Stimulated activated naive CD4-positive, alpha-beta T cell treated with Interleukin-2 at 50 U/mL for 16 hours (primary cell): ENCODE measurements around the gene NR2E1.

Source experiments
- DNase-seq: peaks from one replicate; lab custom pipeline; 2025; lab: John Stamatoyannopoulos, UW

NR2E1 gene

DNA sequence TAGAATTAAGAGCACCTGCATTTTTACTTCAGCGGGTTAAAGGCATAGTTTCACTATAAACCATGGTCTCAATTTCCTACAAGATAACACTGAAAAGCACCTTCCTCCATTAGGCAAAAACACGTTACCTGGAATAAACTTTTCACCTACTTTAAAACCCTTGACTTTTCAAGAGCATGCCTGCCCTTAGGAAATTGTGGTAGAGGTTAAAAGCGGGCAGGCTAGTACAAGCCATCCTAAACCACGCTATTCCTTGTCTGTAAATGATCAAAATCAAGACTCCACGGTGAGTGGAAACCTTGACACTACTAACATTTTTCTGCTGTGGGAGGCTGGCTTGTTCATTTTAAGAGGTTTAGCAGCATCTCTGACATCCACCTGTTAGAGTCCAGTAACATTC, 43.9 kb downstream of the NR2E1 start:
- no peak for DNase-seq

DNA sequence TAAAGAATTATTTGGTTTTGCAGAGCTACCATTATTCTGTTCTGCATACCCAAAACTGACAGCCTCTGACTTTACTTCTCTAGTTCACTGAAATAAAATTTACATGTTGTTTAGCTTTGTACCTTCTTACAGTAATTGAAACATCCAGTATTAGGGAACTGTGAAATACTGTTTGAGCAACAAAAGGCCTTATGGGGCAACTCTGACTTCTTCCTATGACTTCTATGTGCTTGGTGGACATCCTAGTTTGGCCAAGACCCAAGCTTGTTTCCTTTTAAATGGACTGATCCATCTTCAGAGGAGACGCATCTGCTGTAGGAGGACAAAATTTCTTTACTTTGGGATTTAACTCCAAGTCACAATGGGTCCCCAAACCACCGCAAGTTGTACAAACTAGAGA, 44.7 kb downstream of the NR2E1 start:
- DNase-seq, result no peak

DNA sequence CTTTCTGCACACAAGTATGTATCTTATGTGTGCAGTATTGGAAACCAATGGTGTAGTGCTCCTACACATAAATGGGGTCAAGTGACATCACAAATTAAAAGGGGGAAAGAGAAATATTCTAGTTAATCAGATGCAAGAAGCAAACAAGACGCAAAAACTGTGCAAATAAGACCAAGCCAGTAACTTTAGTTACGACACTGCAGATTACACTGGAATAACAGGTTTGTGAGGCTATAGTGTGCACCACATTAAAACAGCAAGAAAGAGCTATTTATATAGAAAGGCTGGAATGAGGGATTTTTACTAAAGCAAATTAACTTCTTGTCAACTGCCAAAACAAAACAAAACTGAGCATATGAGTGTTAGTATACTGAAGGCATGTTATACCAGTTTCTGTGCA, 45.8 kb downstream of the NR2E1 start:
- DNase-seq, result no peak

DNA sequence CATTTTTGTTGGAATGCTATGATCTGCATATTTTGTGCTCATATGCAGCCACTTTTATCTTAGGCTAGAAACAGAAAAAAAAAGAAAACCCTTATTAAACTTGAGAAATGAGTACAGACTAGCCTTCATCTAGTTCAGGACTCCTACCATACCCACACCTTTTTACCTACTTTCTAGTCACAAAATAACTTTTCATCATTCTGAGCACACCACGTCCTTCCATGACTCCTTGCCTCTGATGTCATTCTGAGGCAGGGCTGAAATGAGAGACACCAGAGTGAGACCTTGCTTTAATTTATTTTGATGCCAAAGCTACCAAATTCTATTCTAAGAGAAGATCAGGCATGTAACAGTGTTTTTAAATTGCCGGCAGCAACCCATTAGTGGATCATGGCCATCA, 56.2 kb downstream of the NR2E1 start:
- no peak for DNase-seq

DNA sequence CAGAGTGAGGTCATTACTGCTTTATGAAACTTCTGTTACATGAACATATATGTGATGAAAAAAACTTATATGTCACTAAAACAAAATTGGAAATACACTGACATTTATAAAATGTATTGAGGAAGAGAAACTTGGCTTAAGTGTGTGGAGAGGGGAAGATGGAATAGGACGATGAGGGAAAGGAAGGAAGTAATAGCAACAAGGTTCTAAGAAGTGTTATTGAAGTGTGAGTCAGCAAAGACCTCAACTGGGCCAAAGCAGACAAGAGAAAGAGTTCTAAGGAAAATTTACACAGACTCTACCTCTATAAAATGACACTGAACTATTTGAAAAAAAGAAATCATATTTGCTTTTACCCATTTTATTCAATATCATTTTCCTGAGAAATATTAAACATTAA, 56.7 kb downstream of the NR2E1 start:
- no peak for DNase-seq

DNA sequence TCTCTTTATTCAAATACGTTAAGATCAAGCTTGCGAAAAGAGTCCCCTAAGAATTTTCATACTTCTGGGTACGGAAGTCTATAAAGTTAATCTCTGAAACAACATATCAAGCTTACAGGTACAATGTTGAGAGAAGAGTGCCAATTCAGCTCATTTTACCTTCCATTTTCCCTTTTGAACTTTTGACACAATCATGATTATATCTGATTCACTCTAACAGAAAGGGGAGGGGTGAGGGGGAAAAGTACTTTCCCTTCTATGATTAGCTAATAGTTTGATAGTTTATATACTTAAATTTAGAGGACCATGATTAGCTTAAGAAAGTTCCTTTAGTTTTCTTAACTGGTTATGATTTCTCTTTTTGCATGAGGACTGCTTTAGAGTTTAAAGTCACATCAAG, 61.5 kb downstream of the NR2E1 start:
- DNase-seq, result no peak

DNA sequence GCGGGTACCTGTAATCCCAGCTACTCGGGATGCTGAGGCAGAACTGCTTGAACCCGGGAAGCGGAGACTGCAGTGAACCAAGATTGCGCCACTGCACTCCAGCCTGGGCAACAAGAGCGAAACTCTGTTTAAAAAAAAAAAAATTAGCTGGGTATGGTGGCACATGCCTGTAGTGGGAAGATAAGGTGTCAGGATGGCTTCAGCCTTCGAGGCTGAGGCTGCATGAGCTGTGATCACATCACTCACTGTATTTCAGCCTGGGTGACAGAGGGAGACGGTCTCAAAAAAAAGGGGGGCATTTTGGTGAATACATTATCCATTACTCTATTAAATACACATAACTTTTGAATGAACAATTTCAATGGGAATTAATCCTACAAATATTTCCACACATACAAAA, 62.6 kb downstream of the NR2E1 start:
- DNase-seq, result no peak

DNA sequence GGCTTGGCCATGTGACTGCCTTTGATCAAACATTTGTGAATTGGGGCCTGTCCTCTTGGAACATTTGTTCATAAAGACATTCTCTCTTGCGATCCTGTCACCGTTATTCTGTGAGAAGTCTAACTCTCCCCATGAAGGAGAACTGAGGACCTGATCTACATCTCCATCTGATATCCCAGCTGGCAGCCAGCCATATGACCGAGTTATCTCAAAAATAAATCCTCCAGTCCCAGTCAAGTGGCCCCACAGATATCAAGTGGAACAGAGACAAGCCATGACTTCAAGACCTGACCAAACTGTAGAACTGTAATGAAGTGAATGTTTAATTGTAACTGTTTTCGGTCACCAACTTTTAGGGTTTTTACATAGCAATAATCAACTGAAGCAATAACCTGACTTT, 69.3 kb downstream of the NR2E1 start:
- no peak for DNase-seq

DNA sequence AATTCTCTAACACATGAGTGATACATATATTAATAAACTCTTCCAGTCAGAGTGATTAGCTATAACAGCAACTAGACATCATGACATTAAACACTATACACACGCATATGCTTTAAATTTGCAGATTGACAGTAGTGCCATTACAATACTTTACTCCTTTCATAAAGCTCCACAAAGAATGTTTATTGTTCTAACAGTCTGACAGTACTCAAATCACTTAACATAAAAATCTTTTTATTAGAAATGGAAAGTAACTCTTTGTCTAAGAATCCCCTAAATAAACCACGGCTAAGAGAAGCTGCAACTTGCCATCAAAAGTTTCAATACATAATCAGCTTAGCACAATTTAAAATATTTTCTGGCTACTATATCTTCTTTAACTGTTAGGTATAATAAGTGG, 71.0 kb downstream of the NR2E1 start:
- no peak for DNase-seq

DNA sequence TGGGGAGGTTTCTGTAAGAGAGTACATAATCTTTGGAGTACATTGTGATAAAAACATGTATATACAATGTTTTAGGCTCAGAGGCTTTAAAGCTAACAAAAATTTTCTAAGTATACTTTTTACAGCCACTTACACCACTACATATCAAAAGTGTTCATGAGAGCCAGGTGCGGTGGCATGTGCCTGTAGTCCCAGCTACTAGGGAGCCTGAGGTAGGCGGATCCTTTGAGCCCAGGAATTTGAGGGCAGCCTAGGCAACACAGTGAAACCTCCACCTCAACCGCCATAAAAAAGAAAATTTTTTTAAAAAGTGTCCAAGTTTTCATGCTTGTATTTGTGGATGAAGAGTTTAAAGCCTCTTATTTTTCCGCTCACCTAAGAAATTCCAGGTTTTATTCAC, 72.5 kb downstream of the NR2E1 start:
- DNase-seq, result no peak
